NOMO-1 treated with dmso at 0.1 percent for 144 hours (cell line): ENCODE measurements around the gene NCAM2.

Experiments used
- DNase-seq: peaks from one replicate; lab custom pipeline; 2025; ENCODE audit not compliant: unreplicated experiment; lab: John Stamatoyannopoulos, UW

NCAM2 gene

DNA sequence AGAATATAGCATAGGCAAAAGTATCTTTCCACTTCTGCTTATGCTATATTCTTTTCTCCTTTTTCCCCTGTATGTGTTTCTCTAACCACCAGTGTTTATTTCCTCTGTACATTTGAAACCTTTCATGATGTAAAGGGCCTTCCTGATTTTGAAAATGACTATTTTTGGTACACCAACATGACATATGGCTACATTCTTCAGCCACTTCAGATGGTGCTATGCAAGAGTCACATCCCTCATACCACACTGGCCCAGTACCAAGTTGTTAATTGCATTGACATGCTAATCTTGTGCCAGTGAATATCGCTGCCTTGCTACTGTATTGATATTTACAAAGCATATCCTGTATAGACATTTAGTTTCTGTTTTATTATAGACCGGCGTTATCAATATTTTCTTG, 408.7 kb downstream of the NCAM2 start:
- DNase-seq = peak; percentile 38

DNA sequence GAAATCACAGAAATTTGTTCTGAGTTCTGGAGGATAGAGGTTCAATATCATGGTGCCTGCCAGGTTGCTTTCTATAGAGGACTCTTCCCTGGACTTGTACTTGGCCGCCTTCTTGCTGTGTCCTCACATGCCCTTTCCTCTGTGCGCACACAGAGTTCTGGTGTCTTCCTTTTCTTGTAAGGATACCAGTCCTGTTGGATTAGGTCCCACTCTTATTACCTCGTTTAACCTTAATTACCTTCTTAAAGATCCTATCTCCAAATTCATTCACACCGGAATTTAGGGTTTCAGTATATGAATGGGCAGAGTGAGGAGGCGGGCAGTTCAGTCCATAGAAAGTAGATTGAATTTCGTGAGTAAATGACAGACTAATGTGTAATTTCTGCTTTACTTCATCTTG, 413.9 kb downstream of the NCAM2 start:
- DNase-seq = no peak

DNA sequence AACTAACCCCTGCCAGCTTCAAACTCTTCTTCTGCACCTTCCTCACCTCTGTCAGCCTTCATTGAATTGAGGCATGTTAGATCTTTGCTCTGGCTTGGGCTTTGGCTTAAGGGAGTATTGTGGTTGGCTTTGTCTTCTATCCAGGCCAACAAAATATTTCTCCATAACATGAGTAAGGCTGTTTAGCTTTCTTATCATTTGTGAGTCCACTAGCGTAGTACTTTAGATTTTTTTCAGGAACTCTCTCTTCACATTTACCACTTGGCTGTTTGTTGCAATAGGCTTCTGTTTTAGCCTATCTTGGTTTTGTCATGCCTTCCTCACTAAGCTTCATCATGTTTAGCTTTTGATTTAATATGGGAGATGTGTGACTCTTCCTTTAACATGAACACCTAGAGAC, 417.5 kb downstream of the NCAM2 start:
- no peak for DNase-seq

DNA sequence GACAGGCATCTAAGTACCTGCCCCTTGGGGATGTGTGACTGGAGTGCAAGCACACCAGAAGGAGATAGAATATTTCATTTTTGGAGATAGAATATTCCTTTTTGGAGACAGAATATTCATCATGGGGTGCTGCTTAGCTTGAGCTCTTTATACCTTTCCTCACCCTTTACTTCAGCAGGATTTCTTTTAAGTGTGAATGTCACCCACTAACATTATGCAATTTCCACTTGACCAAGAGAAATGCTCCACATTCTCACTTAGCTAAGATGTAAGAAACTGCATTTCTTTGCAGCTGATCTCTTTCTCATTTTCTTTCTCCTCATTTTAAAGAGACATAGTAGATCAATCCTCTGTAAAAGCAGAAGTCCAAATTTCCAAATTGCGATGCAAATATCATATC, 436.7 kb downstream of the NCAM2 start:
- no peak for DNase-seq

DNA sequence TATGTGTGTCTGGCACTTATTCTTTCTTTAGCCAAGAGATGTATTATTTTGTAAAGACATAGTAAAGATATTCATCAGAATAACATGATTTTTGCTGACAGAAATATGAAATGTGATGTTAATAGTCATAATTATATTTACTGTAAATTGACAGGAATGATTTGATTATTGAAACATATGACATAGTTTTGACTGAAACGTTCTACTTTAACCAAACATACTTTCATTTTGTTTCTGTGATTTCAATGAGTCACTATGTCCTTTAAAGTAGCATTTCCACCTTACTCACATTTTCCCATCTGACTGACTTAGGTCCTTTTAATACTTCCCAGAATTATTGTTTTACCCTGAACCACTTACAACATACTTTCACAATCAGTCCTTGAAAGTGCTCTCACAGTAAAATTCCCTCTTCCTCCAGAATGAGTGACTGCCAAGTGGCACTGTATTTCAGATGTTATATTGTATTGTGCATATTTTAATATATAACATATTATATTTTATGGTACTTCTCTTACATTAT, 437.9 kb downstream of the NCAM2 start:
- no peak for DNase-seq

DNA sequence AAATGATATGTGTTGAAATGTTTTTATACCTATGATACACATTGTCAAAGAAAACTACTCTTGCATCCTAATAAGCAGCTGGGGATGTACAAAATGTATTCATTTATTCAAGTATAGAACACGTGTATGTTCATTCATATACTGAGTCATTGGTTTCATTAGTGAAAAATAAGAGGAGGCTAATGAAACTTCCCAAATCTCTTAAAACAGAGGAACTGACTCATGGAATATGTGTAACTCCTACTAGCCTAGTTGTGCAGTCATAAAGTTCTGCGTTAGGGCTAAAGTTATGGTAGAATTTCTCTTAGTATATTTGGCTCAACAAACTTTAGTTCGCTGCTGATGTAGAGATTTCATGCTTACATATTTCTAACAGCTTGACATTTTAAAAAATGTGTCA, 441.6 kb downstream of the NCAM2 start:
- no peak for DNase-seq

DNA sequence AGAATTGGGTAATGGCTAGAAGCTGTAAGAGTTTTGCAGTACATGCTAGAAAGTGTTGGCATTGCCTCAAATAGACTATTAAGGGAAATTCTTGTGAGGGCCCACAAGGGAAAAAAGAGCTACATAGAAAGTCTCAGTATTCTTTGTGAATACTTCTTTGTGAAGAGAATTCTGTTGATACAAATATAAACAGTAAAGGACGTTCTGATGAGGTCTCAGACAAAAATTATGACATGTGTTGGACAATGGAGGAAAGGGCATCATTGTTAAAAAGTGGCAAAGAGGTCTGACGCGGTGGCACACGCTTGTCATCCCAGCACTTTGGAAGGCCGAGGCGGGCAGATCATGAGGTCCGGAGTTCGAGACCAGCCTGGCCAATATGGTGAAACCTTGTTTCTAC, 458.9 kb downstream of the NCAM2 start:
- no peak for DNase-seq

DNA sequence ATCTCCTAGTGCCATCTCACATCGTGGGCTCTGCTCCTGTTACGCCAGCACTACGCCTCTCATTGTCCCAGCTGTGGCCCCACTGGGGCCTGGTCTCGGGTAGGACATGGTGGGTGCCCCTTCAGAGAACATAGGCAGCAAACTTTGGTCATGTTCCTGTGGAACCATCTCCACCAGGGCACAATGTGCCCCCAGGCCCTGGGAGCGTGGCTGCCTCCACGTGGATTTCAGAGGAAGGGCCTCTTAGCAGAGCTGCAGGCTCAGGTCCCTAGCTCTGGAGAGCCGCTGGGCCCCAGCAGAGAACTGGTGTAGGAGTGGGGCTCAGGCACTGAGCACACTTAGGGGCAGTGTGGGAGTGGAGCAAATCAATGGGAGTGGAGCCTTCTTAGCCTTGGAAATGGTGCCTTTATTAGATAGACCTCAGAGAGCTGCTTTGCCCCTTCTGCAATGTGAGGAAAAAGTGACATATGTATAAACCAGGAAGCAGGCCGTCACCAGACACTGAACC, 460.0 kb downstream of the NCAM2 start:
- no peak for DNase-seq

DNA sequence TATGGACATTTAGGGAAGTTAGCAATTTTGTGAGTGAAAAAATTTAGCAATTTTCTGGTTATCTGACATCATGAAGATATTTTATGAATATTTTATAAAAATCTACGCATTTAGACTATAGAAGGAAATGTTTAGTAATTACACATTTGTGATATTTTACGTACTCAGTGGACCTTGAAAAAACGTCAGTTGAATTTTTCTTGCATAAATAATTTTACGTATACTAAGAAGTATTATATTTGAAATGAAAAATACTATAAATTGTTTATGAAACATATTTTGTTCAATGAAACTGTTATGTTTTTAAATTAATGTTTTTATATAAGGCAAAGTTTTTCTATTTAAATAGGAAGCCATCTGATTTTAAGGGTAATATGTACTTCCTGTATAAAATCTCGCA, 462.8 kb downstream of the NCAM2 start:
- DNase-seq = no peak

DNA sequence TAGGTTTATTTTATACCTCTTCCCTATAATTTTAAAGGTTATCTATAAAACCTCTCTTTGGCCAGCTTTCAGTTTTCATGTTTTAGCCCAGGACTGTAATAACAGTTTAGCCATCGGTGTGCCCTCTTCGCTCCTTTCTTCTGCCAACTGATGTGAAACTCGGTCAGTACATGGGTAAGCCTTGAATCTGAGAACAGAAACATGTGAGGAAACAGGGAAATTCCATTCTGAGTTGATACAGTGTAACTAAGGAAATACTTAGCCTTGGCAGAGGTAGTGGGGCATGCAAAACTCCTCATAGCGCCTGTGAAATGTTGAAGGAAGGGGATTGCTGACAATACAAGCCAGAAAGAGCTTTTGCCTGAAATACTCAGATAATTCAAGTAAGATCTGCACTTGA, 465.2 kb downstream of the NCAM2 start:
- no peak for DNase-seq

DNA sequence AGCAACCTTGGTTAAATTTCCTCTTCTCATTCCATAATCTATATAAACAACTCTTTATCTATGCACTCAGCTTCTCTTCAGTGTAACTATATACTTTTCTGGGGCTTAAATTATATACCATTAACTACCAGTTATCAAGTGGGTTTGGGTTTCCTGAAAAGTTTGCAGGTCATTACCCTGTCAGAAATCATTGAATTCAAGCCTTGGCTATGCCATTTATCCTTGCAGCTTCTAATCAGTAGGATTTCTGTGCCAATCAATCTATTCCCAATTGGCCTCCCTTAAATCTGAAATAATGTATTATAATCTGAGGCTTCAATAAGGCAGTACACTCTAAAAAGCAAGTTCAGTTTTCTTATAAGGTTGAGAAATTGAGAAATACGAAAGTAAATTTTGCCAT, 466.5 kb downstream of the NCAM2 start:
- DNase-seq = no peak

DNA sequence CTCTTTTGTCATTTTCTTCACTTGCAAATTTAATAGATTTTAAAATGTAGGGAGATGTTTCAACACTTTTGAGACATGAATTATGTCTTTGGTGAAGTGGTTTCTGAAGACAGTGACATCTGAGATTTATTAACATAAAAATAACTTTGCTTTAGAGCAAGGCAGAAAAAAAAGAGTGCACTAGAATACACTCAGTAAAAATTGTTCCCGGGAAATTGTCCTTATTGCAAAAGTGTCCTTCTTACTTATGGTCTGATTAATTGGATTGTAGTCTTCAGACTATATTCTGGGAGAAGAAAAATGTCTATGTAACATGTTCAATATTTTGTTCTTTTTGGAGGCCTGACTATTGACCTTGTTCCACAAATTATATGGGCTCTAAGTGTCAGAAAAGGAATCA, 468.5 kb downstream of the NCAM2 start:
- no peak for DNase-seq

DNA sequence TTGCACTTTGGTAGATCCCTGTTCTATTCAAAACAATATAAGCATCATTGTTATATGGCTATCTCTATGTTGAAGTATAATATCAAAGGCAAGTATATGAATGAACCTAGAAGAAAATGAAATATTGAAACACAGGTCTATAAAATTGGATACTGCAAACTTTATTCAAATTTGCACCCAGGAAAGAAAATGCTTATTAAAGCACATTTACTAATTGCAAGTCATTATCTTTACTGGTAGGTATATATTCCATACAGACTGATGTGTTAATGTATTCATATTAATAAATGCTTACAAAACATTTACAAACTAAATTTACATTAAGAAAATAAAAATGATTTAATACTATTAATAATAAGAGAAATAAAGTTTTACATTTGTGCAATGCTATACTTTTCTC, 469.8 kb downstream of the NCAM2 start:
- no peak for DNase-seq

DNA sequence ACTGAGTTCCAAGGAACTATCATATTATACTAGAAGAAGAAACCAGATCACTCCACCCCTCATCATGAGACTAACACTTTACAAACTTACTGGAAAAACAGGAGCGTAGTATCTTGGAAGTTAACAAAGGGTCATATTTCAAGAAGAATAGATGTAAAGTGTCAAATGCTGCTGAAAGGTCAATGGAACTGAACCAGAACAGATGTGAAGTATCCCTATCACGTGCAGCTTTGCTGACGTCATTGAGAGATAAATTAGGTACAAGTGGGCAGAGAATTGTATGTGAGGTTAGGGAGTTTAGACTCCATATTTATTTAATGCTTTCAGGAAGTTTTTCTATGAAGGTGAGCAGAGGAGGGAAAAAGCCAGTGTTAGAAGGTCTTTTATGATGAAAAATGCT, 483.0 kb downstream of the NCAM2 start:
- DNase-seq = no peak

DNA sequence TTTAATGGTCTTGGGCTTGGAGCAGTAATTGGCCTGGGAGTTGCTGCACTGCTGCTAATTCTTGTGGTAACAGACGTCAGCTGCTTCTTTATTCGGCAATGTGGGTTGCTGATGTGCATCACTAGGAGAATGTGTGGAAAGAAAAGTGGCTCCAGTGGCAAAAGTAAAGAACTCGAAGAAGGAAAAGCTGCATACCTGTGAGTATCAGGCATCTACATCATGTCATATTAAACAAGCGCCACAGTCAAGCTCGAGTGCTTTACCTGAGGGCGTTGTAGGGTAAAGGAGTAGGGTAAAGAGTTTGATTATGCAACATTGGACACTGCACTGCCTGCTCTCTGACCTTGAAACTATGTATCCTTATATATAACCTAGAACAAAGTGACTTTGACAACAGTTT, 510.6 kb downstream of the NCAM2 start:
- DNase-seq = no peak

DNA sequence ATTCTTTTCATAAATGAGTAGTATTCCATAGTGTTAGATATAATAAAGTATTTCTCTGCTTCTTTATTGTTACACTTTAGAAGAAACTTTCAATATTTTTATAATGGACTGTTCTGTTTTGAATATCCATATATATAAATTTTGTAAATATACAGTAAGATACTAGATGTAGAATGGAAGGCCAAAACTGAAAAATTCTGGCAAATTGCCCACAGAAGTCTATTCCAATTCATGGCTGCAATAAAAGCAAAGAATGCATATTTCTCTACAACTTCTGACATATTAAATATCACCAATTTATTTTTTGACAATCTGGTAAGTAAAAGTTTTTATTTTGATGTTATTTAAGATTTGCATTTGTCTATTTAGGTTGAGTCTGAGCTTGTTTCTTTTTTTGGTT, 532.5 kb downstream of the NCAM2 start:
- no peak for DNase-seq

DNA sequence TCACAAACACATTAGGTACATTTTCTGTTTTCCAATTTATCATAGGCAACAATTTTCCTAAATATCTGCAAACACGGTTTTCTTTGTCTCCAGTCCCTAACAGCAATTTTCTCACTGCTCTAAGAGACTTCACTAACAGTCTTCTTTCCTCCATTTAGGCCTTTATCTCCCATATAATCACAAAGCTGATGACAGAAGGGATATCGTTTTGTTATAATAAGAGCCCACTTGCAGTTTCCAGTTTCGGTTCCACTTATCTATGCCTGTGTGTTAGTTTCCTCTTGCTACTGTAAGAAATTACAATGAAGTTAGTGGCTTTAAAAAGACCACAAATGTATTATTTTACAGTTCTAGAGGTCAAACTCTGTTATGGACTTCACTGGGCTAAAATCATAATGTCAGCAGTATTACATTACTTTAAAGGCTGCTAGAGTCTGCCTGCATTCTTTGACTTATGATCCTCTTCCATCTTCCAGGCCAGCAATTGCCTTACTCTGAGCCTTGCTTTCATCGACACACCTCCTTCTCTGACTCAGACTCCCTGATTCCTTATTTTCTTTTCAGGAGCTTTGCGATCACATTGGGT, 549.3 kb downstream of the NCAM2 start:
- peak; percentile 50 for DNase-seq

DNA sequence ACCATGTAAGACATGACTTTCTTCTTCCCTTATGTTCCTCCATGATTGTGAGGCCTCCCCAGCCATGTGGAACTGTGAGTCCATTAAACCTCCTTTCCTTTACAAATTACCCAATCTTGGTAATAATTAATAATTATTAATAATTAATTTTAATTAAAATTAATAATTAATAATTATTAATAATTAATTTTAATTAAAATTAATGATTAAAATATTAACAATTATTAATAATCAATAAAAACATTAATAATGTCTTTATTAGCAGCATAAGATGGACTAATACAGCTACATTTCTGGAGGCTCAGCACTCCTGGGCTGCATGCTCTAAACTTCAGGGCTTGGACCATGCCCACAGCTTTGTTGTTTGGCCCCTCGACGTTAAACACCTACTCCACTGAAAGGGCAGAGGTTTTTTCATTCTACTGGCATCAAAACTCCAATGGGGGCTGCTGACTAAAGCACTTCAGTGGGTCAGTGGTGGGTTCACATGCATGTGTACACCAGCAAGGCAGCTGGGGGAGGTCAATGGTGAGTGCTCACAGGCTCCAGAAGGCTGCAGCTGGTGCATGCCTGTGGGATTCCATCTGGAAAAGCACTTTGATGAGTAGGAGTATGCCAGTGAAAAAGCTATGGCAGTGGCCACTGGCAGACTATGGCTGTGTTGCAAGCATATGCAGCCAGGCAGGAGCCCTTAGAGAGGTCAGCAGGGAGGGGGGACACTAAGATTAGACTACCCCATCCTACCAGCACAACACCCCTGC, 561.3 kb downstream of the NCAM2 start:
- DNase-seq = no peak
